Stimulated activated CD8-positive, alpha-beta memory T cell treated with anti-CD3 and anti-CD28 coated beads, Interleukin-12 subunit alpha, Interleukin-12 subunit beta, amount 100 ng/mL, for 1 hour (primary cell): ENCODE measurements around the gene OR3A3.

Experiments used
- DNase-seq: peaks from one replicate; pipeline ENCODE4 v3.0.0-alpha.2; 2020; ENCODE audit warnings: low read depth

Gene OR3A3

DNA sequence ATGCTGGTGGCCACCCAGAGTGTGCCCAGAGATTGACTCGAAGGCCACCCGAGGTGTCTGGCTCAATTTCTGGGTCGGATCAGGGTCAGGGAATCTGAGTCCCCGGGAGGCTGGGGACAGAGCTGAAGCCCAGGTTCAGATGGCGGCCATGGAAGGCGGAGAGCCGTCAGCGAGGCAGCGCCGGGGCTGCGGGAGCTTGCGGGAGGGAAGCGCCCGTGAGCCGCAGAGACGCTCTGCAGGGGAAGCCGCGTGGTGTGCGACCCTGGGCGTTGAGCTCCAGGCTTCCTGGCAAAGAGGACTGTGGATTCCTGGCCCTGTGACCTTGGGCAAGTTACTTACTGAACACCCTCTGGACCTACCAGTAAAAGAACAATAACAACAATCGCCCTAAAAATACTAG is 61.0 kb downstream of the OR3A3 start:
- DNase-seq = no peak
